GM21717 (cell line): ENCODE data around the gene EHBP1L1.

Experiments used
- ATAC-seq: cut with Tn5 transposase; IDR thresholded peaks from one replicate; pipeline ENCODE4 v1.9.1; 2021; ENCODE audit warnings: mild to moderate bottlenecking, moderate library complexity; ENCODE audit not compliant: unreplicated experiment

The EHBP1L1 gene

DNA sequence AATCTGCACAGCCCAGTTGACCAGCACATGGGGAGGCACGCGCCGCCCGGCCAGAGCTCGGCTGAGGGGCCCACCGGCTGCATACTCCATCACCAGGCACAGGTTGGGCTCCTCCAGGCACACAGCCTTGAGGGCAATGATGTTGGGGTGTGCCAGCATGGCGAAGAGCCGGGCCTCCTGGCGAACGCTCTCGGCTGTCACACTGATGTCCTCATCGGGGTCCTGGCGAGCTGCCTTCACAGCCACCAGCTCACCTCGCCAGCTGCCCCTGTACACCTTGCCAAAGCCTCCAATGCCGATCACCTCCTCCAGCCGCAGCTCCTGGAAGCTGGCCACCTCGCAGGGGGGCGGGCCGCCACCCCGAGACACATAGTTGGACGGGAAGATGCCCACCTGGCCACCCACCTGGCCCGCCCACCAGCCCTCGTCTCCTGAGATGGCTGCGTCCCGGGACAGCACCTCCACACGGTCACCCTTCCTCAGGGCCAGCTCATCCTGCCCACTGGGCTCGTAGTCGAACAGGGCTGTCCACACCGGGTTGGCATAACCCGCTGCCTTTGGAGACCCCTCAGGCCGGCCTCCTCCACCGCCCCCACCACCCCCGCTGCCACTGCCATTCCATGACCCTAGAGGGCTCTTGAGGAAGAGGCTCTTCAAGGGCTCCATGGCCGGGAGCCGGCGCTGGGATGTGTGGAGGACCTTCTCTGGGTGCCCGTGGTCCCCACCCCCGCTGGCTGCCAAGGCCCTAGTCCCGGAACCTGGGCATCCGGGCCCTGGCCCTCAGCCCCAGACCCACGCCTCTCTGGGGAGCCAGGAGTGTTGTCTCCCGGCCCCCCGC, 37.5 kb downstream of the EHBP1L1 start:
- no peak for ATAC-seq

DNA sequence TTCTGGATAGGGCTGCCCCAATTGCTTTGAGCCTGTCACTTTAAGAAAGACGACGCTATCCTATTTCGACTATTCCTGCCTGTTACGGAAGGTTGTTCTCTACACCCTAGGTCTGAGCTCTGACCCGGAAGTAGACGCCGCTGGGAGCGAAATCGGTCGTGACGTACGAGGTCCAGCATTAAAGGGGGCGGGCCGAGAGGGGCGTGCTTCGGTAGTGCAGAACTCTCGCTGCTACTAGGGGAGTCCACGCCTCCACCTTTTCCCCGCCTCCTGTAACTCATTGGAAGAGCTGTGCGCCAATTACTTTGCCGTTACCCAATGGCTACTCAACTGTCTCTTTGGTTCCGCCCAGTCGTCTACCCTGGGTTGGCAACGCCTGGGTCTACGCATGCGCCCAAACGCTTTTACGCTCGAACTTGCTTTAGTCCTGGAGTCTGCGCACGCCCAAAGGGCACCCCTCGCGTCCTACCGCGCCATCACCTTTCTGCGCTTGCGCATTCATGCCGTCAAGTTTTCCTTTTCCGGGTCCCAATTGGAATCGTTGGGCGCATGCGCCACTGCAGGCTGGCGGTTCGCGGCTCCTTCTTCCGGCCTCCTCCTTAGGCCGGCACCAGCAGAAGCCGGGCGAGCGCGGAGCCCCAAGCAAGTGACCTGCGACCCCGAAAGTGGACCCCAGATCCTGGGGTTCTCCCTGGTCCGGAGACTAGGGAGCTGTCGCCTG, 39.5 kb downstream of the EHBP1L1 start, which contains the start of gene PCNX3:
TSS of gene PCNX3 (plus strand) at position 548 of the 721 bp plus-strand sequence. CDS start 536 bp downstream, outside the sequence.
- ATAC-seq = peak; percentile 62

GRCh38 chr11:65615950-65616574, 40.2 kb downstream of the EHBP1L1 start:
- peak; percentile 7 for ATAC-seq

- ATAC-seq = no peak
Measured at GRCh38 chr11:65616575-65617001, 40.7 kb downstream of the EHBP1L1 start.

- no peak for ATAC-seq
Measured at GRCh38 chr11:65617136-65617850, 41.4 kb downstream of the EHBP1L1 start.

GRCh38 chr11:65617990-65618751, 42.3 kb downstream of the EHBP1L1 start:
- no peak for ATAC-seq

DNA sequence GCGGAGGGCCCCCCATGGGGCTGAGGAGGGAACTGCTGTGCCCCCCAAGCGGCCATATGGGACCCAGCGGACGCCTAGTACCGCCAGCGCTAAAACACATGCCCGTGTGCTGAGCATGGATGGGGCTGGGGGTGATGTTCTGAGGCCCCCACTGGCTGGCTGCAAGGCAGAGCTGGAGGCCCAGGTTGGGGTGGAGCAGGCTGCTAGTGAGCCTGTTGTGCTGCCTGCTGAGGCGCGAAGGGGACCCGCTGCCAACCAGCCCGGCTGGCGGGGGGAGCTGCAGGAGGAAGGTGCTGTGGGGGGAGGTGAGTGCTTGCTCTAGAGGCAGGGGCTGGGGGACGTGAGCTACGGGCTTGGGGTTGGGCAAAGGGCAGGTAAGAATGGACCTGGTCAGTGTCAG, 42.9 kb downstream of the EHBP1L1 start:
- no peak for ATAC-seq

DNA sequence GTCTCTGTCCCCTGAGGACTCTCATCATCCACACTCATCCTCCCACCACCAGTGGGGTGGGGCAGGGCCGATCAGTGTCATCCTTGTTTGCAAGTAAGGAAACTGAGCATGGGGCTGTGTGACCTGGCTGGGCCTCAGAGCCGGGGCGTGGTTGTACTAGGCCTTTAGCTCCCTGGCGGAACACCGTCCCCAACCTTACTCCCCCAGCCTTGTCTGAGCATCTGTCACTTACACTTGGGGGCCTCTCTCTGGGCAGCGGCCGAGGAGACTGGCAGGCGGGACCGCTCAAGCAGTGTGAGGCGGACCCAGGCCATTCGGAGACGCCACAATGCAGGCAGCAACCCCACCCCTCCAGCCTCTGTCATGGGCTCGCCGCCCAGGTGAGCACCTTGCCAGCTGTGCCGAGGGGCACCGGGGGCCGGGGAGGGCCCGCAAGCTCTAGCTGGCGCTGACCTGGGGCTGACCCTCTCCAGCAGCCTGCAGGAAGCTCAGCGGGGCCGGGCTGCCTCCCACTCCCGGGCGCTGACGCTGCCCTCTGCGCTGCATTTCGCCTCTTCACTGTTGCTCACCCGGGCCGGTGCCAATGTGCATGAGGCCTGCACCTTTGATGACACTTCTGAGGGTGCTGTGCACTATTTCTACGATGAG, 43.6 kb downstream of the EHBP1L1 start:
- no peak for ATAC-seq

DNA sequence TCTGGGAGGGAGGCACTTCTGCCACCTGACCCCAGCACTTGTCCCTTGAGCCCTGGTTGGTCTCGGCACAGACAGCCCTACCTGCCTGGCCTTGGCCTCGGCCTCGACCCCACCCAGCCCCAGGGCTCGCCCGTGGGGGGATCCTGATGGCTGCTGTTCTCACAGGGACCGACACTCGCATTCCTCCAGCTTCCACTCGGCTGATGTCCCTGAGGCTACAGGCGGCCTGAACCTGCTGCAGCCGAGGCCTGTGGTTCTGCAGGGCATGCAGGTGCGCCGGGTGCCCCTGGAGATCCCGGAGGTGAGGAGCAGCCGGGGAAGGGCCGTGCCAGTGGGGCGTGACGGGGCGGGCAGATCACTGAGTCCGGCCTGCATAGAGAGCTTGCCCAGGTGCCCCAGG, 44.8 kb downstream of the EHBP1L1 start:
- ATAC-seq = no peak

DNA sequence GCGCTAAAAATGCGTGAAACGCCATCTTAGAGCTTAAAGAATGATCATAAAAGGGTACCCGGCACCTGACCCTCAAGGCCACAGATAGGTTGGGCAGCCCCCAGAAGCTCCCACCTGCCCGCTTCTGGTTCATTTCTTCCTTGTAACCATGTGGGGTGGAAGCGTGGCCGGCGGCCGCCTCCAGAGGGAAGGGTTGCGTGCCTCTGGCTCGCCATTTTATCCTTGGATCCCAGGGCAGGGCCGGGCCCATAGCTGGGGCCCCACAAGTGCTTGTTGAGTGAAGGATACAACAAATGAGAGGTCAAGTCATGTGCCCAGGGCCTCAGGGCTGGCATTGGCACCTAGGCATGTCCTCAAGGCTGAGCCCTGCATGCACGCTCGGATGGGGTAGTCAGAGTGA, 45.6 kb downstream of the EHBP1L1 start:
- no peak for ATAC-seq

GRCh38 chr11:65622011-65622410, 46.2 kb downstream of the EHBP1L1 start:
- no peak for ATAC-seq

- no peak for ATAC-seq
Measured at GRCh38 chr11:65623177-65623576, 47.3 kb downstream of the EHBP1L1 start.

DNA sequence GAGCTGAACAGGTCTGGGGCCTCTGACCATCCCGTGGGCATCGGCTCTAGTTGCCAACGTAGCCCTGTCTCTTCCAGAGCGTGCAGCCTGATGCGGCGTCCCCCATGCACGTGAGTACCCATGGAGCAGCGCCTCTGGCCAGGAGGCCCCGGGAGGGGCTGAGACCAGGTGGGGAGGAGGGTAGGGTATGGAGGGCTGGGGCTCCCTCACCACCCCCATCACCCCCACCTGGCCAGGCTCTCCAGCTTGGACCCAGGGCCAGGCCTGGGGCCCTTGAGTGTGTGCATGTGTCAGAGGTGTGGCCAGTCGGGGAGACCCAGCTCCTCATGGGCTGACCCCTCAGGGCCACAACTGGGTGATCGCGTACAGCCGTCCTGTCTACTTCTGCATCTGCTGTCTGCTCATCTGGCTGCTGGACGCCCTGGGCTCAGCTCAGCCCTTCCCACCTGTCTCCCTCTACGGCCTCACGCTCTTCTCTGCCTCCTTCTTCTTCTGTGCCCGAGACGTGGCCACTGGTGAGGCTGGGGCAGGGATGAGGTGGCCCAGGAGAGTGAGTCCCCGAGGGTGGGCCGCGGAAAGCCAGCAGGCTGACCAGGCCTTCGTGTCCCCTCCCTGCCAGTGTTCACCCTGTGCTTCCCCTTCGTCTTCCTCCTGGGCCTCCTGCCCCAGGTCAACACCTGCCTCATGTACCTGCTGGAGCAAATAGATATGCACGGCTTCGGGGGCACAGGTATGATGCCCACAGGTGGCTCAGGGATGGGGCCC, 48.2 kb downstream of the EHBP1L1 start:
- ATAC-seq = no peak

- ATAC-seq = no peak
Measured at GRCh38 chr11:65624931-65625627, 49.2 kb downstream of the EHBP1L1 start.

DNA sequence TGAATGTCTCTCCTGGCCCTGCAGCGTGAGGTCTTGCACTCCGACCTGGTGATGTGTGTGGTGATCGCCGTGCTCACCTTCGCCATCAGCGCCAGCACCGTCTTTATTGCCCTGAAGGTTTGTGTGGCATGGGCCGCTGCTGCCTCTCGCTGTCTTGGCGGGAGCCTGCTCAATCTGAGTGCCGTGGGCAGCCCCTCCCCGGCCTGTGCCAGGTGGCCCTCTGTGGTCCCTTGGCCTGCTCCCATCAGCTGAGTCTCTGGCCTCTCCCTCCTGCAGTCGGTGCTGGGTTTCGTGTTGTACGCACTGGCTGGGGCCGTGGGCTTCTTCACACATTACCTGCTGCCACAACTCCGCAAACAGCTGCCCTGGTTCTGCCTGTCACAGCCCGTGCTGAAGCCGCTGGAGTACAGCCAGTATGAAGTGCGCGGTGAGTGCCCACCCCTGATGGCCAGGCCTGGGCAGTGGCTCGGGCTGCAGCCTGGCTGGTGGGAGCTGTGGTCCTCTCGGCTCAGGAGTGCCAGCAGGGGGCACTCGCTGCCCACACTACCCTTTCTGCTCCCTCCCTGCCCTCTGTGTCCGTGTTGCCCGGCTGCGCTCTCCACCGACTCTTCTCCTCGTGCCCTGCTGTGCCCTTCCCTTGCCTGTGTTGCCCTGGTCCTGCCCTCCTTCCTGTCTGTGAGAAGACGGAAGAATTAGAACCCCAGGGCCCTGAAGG, 49.9 kb downstream of the EHBP1L1 start:
- ATAC-seq = no peak

DNA sequence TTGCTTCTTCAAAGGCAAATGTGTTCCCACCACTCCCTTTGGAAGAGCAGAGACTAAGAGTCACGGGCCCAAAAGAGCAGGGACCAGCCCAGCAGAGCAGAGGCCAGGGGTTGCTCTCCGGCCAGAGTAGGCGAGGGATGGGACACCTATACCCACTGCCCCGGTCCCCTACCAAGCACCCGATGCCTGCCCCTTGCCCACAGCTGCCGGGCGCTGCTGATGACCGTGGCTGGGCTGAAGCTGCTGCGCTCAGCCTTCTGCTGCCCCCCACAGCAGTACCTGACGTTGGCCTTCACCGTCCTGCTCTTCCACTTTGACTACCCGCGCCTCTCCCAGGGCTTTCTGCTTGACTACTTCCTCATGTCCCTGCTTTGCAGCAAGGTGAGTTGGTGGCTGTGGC, 51.3 kb downstream of the EHBP1L1 start:
- no peak for ATAC-seq

DNA sequence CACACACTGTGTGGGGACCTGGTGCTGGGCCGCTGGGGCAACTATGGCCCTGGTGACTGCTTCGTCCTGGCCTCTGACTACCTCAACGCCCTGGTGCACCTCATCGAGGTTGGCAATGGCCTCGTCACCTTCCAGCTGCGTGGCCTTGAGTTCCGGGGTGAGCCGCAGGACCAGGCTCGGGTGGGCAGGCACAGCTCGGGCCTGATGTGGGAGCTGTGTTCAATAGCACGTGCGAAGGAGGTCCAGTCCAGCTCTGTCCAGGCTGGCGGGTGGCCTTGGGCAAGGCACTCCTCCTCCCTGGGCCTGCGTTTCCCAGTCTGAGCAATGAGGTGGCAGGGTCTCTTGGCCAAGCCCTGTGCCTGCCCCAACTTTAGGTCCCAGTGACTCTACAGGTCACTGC, 53.7 kb downstream of the EHBP1L1 start:
- no peak for ATAC-seq

GRCh38 chr11:65630215-65630614, 54.4 kb downstream of the EHBP1L1 start:
- no peak for ATAC-seq
